Right atrium auricular region (tissue), 2 donors: ENCODE measurements around the gene RANBP1. TPM values are rescaled to one million over a fixed set of nuclear protein-coding genes. Genes with fewer than 3 reads are reported as not detected.

Experiments used
- DNase-seq: peaks from one replicate; pipeline ENCODE4 v3.0.0-alpha.2; 2019; ENCODE audit warnings: low spot score
- H3K27ac ChIP-seq, 2 donors: fragments of 200-600 bp; sonication (generic); 1 replicate in 1 of 2; 2 replicates in 1 of 2; pipeline ENCODE4 v1.5.1; 2016 to 2019
- H3K27me3 ChIP-seq, 2 donors: fragments of 200-600 bp; sonication (generic); one replicate each; pipeline versions ENCODE4 v1.5.1 to v1.6.0; 2017 to 2019
- H3K36me3 ChIP-seq: fragments of 200-600 bp; sonication (generic); one replicate; pipeline ENCODE4 v1.5.1; 2016
- H3K4me1 ChIP-seq, 2 donors: fragments of 200-600 bp; sonication (generic); one replicate each; pipeline versions ENCODE4 v1.5.1 to v1.6.0; 2017 to 2019
- H3K4me3 ChIP-seq, 2 donors: fragments of 200-600 bp; sonication (generic); 1 replicate in 1 of 2; 2 replicates in 1 of 2; pipeline ENCODE4 v1.5.1; 2017 to 2019; ENCODE audit warnings: mild to moderate bottlenecking in 1 of 2, moderate library complexity in 1 of 2
- H3K9me3 ChIP-seq, 2 donors: fragments of 200-600 bp; sonication (generic); one replicate each; pipeline ENCODE4 v1.5.1; 2019
- total RNA-seq, 2 donors: library from RNA; depleted of rRNA; stranded (reverse); fragments of >200 nt; gene quantifications; one replicate each; pipeline ENCODE4 v1.1.0, GENCODE V29; 2016
- TF ChIP-seq, protein P1 (sequence below), 2 donors: fragments of 200-600 bp; sonication (generic); IDR thresholded peaks; one replicate each; pipeline ENCODE4 v1.5.1; 2019; ENCODE audit warnings: antibody characterized with exemption in 2 of 2

Gene RANBP1
- total RNA-seq, 2 donors from 2014 or later: 63.6 to 96.5 TPM

DNA sequence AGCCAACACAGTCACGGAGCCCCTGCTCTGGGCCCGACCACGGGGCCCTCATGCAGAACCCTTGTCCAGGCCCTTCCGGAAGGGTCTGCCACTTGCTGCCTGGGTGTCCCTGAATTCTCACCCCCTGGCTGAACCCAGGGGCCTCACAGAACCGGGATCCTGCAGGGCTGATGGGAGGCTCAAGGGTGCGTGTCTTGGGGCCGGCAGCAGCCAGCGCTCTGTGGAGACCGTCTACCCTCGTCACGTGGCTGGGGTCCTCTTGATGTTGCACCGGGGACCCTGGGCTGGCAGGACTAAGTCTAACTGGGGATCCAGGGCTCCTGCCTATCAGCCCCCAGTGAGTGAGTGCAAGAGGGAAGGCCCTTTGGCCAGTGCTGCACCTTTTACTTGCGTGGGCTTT, 54.3 kb downstream of the RANBP1 start:
- DNase-seq: no peak

DNA sequence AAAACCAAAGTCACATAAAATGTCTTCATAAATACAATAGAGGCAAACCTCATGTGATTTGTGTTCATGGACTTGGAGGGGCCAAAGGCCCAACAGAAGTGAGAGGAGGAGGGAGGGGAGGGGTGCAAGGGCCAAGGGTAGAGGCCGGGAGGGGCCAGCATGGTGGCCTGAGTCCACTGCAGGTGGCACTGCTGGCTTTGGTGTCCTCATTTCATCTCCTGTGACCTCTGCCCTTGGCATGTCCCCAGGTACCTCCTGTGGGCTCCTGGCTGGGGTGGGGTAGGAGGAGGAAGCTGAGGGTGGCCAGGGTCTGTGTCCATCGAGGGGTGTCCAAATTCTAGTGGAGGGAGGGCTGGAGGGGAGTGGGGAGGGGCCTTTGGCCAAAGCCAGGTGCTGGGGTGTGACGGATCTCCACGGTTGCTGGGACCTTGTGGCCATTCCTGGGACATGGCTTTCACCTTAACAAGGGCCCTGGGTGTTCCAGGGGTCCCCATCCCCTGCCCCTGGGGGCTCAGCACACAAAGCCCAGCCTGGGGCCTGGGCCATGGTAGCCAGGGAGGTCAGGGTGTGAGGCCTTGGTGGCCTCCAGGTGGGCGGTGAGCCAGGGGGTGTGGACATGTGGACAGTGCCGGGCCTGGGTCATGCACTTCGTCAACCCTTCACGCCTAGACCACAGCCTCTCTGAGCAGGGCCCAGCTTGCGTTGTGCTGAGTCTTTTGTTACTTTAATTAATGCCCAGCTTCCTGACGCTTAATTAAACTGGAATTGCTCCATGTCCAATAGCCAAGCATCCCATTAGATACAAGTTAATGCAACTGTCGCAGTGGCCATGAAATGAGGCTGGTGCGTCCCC, 55.6 kb downstream of the RANBP1 start:
- TF ChIP-seq, protein P1, sequence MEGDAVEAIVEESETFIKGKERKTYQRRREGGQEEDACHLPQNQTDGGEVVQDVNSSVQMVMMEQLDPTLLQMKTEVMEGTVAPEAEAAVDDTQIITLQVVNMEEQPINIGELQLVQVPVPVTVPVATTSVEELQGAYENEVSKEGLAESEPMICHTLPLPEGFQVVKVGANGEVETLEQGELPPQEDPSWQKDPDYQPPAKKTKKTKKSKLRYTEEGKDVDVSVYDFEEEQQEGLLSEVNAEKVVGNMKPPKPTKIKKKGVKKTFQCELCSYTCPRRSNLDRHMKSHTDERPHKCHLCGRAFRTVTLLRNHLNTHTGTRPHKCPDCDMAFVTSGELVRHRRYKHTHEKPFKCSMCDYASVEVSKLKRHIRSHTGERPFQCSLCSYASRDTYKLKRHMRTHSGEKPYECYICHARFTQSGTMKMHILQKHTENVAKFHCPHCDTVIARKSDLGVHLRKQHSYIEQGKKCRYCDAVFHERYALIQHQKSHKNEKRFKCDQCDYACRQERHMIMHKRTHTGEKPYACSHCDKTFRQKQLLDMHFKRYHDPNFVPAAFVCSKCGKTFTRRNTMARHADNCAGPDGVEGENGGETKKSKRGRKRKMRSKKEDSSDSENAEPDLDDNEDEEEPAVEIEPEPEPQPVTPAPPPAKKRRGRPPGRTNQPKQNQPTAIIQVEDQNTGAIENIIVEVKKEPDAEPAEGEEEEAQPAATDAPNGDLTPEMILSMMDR (IDR thresholded peaks at IDR 0.05): no peak
- Histone ChIP-seq H3K9me3 (no peaks in the 10 kb centered on the region), H3K36me3 (no peaks in the 10 kb centered on the region), H3K4me1 (no peaks in the 10 kb centered on the region), H3K4me3 (no peak overlapping the region), H3K27me3 (no peaks in the 10 kb centered on the region), H3K27ac (no peak overlapping the region)
- DNase-seq: no peak

More for the DNA sequence above, 54.3 kb downstream of the RANBP1 start:
- Histone ChIP-seq H3K4me1 (no peaks in the 10 kb centered on the region), H3K9me3 (no peaks in the 10 kb centered on the region), H3K36me3 (no peaks in the 10 kb centered on the region), H3K27me3 (no peaks in the 10 kb centered on the region), H3K27ac (no peak overlapping the region), H3K4me3 (no peak overlapping the region)
- TF ChIP-seq, protein P1 (IDR thresholded peaks at IDR 0.05): no peak

DNA sequence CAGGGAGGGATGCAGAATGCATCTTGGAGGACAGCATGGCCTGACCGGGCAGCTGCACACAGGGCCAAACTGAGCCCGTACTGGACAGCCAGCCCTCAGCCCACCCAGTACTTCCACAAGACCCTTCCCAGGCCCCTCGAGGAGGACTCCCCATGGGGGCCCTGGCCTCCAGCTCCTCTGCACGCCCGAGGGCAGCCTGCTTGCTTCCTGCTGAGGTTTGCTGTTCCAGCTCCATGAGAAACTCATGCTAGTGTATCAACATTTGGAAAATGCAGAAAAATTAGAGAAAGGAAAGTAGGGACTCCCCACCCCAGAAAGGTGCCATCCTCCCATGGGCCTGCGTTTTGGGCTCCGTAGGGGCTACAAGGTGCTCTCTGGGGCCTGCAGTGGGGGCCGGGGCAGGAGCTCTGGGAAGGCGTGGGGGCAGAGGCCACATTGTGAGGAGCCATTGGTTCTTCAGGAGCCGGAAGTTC, 56.3 kb downstream of the RANBP1 start:
- no peak for DNase-seq
- Histone ChIP-seq H3K27ac (no peak overlapping the region), H3K4me3 (no peak overlapping the region), H3K9me3 (no peaks in the 10 kb centered on the region), H3K4me1 (no peaks in the 10 kb centered on the region), H3K36me3 (no peaks in the 10 kb centered on the region), H3K27me3 (no peaks in the 10 kb centered on the region)
- TF ChIP-seq, protein P1 (IDR thresholded peaks at IDR 0.05): no peak

DNA sequence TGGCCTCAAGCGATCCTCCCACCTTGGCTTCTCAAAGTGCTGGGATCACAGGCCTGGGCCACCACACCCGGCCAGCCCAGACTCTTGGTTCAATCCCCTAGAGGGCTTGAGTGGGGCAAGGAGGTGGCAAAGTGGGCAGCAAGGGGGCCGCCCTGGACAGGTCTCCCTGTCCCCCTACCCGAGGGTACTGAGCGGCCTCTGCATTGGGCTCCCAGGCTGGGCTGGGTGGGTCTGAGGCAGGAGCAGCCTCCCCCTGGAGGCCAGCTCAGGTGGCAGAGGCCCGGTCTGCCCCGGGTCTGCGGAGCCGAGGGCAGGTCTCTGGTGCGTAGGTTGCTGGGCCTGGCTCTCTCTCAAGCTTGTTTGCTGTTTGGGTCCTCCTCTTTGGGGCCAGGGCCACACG, 57.3 kb downstream of the RANBP1 start:
- no peak for DNase-seq
- H3K9me3 ChIP-seq: no peaks in the 10 kb centered on the region
- no peak overlapping the region for H3K27ac ChIP-seq
- H3K4me1 ChIP-seq: no peaks in the 10 kb centered on the region
- H3K36me3 ChIP-seq: no peaks in the 10 kb centered on the region
- H3K4me3 ChIP-seq: no peak overlapping the region
- TF ChIP-seq, protein P1 (IDR thresholded peaks at IDR 0.05): no peak
- H3K27me3 ChIP-seq: no peaks in the 10 kb centered on the region

DNA sequence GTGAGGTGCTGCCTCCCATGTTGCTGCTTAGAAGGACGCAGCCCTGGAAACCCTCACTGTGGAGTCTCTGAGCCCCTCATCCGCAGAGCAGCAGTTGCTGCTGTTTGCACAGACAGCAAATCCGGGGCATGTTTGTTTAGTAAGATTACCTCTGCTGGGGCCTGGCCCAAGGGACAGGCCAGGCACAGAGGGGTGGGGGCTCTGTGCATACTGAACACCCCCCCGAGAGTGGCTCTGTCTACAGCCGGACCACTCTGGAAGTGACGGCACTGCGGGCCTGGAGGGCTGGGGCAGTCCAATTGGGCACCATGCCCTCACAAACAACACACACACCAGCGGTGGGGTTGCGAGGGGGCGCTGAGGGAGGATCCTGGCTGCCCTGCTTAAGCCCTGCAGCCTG, 57.9 kb downstream of the RANBP1 start:
- no peaks in the 10 kb centered on the region for H3K4me1 ChIP-seq
- H3K9me3 ChIP-seq: no peaks in the 10 kb centered on the region
- H3K27me3 ChIP-seq: no peaks in the 10 kb centered on the region
- DNase-seq: no peak
- no peak overlapping the region for H3K27ac ChIP-seq
- H3K4me3 ChIP-seq: no peak overlapping the region
- no peaks in the 10 kb centered on the region for H3K36me3 ChIP-seq
- TF ChIP-seq, protein P1 (IDR thresholded peaks at IDR 0.05): no peak
